ENCODE measurements around the gene ST3GAL4.

The ST3GAL4 gene

GRCh38 chr11:126352163-126352562 is 3.3 kb upstream of the ST3GAL4 start:
- DNase-seq (ENCODE audit: low read depth), result no peak
- no peak overlapping the region for H3K4me3 ChIP-seq (ENCODE audit: control insufficient read depth, low read depth, low read length)
- no peak for TF ChIP-seq CTCF (IDR thresholded peaks at IDR 0.05; ENCODE audit: control insufficient read depth, insufficient read depth, low read depth, low read length, missing control alignments)

- no peak for TF ChIP-seq CTCF (IDR thresholded peaks at IDR 0.05; ENCODE audit: control insufficient read depth, insufficient read depth, low read depth, low read length, missing control alignments)
- DNase-seq (ENCODE audit: low read depth), result peak; percentile 55
- H3K4me3 ChIP-seq (ENCODE audit: control insufficient read depth, low read depth, low read length), result no peak overlapping the region
Measured at GRCh38 chr11:126352934-126353801, 2.3 kb upstream of the ST3GAL4 start.

- DNase-seq (ENCODE audit: low read depth), result no peak
- peak overlapping the region; percentile 84 for H3K4me3 ChIP-seq (ENCODE audit: control insufficient read depth, low read depth, low read length)
- TF ChIP-seq CTCF (IDR thresholded peaks at IDR 0.05; ENCODE audit: control insufficient read depth, insufficient read depth, low read depth, low read length, missing control alignments), result no peak
Measured at GRCh38 chr11:126354631-126355323, 709 bp upstream of the ST3GAL4 start.

- peak overlapping the region; percentile 84 for H3K4me3 ChIP-seq (ENCODE audit: control insufficient read depth, low read depth, low read length)
- peak; percentile 10 for TF ChIP-seq CTCF (IDR thresholded peaks at IDR 0.05; ENCODE audit: control insufficient read depth, insufficient read depth, low read depth, low read length, missing control alignments)
- no peak for DNase-seq (ENCODE audit: low read depth)
Measured at GRCh38 chr11:126355926-126356897, 726 bp downstream of the ST3GAL4 start.

GRCh38 chr11:126357055-126357962 is 1.8 kb downstream of the ST3GAL4 start:
- DNase-seq (ENCODE audit: low read depth), result no peak
- H3K4me3 ChIP-seq (ENCODE audit: control insufficient read depth, low read depth, low read length), result peak overlapping the region; percentile 84
- no peak for TF ChIP-seq CTCF (IDR thresholded peaks at IDR 0.05; ENCODE audit: control insufficient read depth, insufficient read depth, low read depth, low read length, missing control alignments)
